ENCODE measurements around the gene UNC13A.

Gene UNC13A

GRCh38 chr19:17722655-17723240 lies 34.6 kb upstream of the UNC13A start:
- no peak for DNase-seq
- in situ Hi-C loops (cut with HindIII; ENCODE audit: low pct_ligation_motif_present, low sequenced_read_pairs): no loop called here
- TF ChIP-seq CTCF (IDR thresholded peaks at IDR 0.05; ENCODE audit: low read depth, low read length, missing control alignments): no peak
- H3K27ac ChIP-seq: no peak overlapping the region
- no peaks in the 10 kb centered on the region for H3K27me3 ChIP-seq (replicated peaks)
- H3K4me3 ChIP-seq (ENCODE audit: low read depth, low read length): no peak overlapping the region
- H3K36me3 ChIP-seq (replicated peaks): peaks cover 43% of the 10 kb centered on the region

- Histone ChIP-seq H3K4me3 (ENCODE audit: low read depth, low read length) (peak overlapping the region; percentile 3), H3K36me3 (replicated peaks) (peaks cover 34% of the 10 kb centered on the region), H3K27ac (peak overlapping the region; percentile 28), H3K27me3 (replicated peaks) (no peaks in the 10 kb centered on the region)
- peak; percentile 61 for DNase-seq
- TF ChIP-seq CTCF (IDR thresholded peaks at IDR 0.05; ENCODE audit: low read depth, low read length, missing control alignments): no peak
- in situ Hi-C loops (cut with HindIII; ENCODE audit: low pct_ligation_motif_present, low sequenced_read_pairs): no loop called here
Observed at GRCh38 chr19:17721821-17722220, 33.7 kb upstream of the UNC13A start.

GRCh38 chr19:17721111-17721628 lies 33.0 kb upstream of the UNC13A start:
- Histone ChIP-seq H3K27ac (peak overlapping the region; percentile 28), H3K36me3 (replicated peaks) (peaks cover 28% of the 10 kb centered on the region), H3K27me3 (replicated peaks) (no peaks in the 10 kb centered on the region), H3K4me3 (ENCODE audit: low read depth, low read length) (peak overlapping the region; percentile 79)
- TF ChIP-seq CTCF (IDR thresholded peaks at IDR 0.05; ENCODE audit: low read depth, low read length, missing control alignments): no peak
- DNase-seq: no peak
- in situ Hi-C loops (cut with HindIII; ENCODE audit: low pct_ligation_motif_present, low sequenced_read_pairs): no loop called here

GRCh38 chr19:17720440-17720839 lies 32.3 kb upstream of the UNC13A start:
- Histone ChIP-seq H3K4me3 (ENCODE audit: low read depth, low read length) (peak overlapping the region; percentile 79), H3K27me3 (replicated peaks) (no peaks in the 10 kb centered on the region), H3K36me3 (replicated peaks) (peaks cover 21% of the 10 kb centered on the region), H3K27ac (no peak overlapping the region)
- in situ Hi-C loops (cut with HindIII; ENCODE audit: low pct_ligation_motif_present, low sequenced_read_pairs): no loop called here
- no peak for TF ChIP-seq CTCF (IDR thresholded peaks at IDR 0.05; ENCODE audit: low read depth, low read length, missing control alignments)
- DNase-seq: no peak

- TF ChIP-seq CTCF (IDR thresholded peaks at IDR 0.05; ENCODE audit: low read depth, low read length, missing control alignments): no peak
- DNase-seq: no peak
- H3K27me3 ChIP-seq (replicated peaks): no peaks in the 10 kb centered on the region
- H3K27ac ChIP-seq: peak overlapping the region; percentile 65
- H3K36me3 ChIP-seq (replicated peaks): peaks cover 16% of the 10 kb centered on the region
- in situ Hi-C loops (cut with HindIII; ENCODE audit: low pct_ligation_motif_present, low sequenced_read_pairs): no loop called here
- peak overlapping the region; percentile 79 for H3K4me3 ChIP-seq (ENCODE audit: low read depth, low read length)
Observed at GRCh38 chr19:17719730-17720400, 31.7 kb upstream of the UNC13A start.
